Measurements from ENCODE around the gene PCK1. TPM values are rescaled to one million over a fixed set of nuclear protein-coding genes. Genes with fewer than 3 reads are reported as not detected.
"Not testable (repeated sequence)": the region's sequence is repeated elsewhere in the genome, so short reads cannot be mapped to it uniquely, and the experiment has no call there.

Gene PCK1
- polyA plus RNA-seq (ENCODE audit: insufficient read depth in 1 of 5, insufficient read length in 5 of 5, low replicate concordance in 1 of 5) = under 1 TPM; 0.18 to 0.55 (median 0.22) TPM
- long read RNA-seq, donor 1 = 0 reads
- long read RNA-seq, donor 2 = 0 reads
- long read RNA-seq, donor 3 = 0 reads
- long read RNA-seq, donor 4 = 0 reads
- long read RNA-seq, donor 5 = 0 reads
- long read RNA-seq, donor 6 = 0 reads
- long read RNA-seq, donor 7 = 0 reads
- long read RNA-seq, donor 8 = 0 reads

GRCh38 chr20:57560554-57561355 is at the start of gene PCK1:
PCK1 (plus strand) TSS chr20:57561110; CDS start chr20:57561412, 302 bp downstream.
- DNase-seq = peak; percentile 37 to 42

GRCh38 chr20:57511709-57512108 is 49.2 kb upstream of the PCK1 start:
- DNase-seq = not testable (repeated sequence)

DNA sequence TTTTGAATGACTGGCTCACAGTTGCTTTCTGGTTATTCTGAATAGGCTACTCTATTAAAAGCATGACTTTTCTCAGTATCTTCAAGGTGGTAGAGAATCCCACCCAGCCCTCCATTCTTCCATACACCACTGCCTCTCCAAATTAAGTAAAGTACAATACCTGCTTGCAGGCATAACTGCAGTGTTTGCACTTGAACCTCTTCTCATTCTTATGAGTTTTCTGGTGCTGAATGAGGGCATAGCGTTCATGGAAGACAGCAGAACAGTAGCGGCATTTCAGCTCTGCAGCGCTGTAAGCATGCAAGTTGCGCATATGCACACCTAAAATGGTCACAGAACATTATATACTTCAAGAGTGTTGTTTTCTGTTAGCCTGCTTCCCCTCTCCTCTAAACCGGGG is 48.5 kb upstream of the PCK1 start:
- DNase-seq = no peak

DNA sequence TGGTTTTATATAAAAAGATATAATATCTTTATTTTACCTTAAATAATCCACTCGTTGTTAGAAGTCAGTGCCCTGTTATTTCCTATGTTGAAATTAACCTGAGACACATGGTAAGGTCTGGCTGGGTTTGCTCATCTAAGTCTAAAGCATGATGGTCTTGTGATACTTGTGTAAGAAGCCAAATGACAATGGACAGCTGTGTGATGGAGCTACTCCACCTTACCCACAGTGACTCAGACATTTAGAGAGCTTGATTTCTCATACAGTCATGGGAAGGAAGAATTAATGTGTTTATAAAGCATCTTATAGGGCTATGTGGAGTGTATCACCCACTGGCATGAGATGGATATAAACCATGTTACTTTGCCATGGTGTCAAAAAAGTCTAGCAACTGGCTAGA is 47.7 kb upstream of the PCK1 start:
- no peak for DNase-seq

DNA sequence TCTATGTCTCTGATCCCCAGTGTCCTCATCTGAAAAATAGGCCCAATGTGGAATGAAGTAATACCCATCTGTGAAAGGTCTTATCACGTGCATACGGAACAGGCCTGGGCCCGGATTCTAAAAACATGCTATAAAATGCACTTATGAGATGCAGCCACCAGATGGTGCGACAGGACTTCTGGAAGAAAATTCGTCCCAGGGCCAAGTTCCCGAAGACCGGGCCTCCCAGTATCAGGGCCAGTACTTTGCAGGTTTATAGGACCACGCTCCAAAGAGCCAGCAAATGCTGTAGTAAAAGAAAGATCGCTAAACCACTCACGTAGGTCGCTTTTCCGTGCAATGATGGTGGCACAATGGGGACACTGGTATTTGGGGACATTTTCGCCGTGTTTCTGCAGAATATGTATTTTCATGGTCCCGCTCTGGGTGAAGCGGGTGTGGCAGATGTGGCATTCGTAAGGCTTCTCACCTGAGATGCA is 46.6 kb upstream of the PCK1 start:
- DNase-seq = peak; percentile 56 to 70

DNA sequence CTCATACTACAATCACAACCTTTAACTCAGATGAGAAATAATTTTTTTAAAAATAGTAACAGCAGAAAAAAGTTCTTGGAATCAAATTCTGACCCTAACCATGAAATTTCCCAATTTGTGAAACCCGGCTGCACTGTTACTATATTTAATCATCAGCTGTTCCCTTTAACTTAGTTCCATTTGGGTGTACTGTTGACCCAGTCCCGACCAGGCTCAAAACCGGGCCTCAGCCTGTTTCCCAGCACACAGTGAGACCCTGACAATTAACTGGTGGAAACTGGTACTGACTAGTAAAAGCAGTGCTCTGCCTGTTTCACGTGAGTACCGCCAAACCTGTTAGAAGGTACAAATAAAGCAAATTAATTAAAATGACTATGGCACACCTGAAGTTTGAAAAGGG is 43.0 kb upstream of the PCK1 start:
- DNase-seq = no peak

DNA sequence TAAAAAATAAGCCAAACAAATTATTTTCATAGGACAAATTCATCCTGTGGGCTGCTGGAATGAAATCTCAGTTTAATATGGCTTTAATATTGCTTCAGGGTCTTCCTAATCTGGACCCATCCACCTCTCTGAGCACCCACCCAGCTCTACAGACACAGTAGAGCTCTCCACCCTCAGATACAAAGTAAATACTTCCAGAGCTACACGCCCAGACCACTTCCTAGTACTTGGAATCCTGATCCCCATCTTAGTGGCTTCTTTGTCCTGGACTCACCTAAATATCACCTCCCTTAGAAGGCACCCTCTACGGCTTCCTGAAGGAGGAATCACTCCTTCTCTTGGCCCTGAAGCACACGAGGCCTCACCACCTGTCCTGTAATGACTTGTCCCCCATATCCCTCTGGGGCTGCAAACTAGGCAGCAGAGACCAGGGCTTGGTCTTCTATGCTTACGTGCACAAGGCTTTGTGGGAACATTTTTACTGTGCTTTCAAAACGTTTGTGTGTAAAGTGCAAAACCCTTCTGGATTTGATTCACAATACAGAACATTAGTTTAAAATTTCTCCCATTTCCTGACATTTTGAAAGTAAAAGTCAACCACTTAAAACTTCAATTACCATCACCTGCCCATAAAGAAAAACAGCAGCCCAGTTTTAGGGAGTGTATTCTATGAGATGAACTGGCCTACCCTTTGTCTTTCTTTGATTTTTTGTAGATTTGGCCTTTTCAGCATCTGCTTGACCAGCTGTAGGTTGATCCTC is 38.4 kb upstream of the PCK1 start:
- no peak for DNase-seq

- DNase-seq = no peak
These were observed 37.1 kb upstream of the PCK1 start for GRCh38 chr20:57523782-57524181.

DNA sequence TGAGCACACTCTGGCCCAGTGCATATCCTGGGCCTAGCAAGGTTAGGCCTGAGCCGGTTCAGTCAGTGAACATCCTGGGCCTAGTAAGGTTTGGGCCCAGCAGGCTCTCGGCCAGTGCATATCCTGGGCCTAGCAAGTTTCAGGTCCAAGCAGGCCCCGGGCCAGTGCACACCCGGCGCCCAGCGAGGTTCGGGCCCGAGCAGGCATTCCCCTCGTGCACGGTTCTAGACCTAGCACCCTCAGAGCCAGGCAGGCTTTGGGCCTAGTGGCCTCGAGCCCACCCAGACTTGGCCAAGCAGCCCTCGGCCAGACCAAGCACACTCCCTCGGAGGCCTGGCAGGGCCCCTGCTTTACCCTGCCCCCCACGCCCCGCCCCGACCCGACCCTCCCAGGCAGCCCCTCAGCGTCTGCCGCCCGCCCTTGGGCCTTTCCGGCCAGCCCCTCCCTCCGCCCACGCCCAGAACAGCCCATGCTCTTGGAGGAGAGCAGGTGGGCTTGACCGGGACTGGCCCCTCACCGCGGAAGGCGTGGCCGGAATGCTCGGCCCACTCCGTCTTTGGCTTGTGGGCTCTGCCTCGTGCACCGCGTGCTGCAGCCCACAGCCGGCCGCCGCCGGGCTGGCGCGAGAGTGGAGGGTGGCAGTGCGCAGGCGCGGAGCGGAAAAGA is 36.3 kb upstream of the PCK1 start, which contains the start of gene CTCFL:
TSS of gene CTCFL (minus strand) at position 630 of the 666 bp plus-strand sequence. CDS start 935 bp downstream, outside the sequence.
- no peak for DNase-seq

DNA sequence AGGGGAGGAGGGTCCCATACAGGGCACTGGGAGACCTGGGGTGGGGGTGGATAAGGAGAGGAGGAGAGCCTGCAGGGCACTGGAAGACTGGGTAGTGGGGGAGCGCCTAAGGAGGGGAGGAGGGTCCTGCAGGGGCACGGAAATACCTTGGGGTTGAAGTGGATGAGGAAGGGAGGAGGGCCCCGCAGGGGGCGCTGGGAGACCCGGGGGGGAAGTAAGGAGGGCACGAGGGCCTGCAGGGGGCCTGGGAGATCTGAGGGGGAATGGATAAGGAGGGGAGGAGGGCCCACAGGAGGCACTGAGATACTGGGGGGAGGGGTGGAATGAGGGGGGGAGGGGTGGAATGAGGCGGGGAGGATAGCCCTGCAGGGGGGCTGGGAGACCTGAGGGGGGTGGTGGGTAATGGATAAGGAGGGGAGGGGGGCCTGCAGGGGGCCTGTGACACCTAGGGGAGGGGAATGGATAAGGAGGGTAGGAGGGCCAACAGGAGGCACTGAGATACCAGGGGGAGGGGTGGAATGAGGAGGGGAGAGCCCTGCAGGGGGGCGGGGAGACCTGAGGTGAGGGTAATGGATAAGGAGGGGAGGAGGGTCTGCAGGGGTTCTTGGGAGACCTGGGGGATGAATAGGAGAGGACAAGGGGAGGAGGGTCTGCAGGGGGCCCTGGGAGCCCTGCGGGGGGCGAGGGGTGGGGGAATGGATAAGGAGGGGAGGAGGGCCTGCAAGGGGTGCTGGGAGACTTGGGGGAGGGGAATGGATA is 35.4 kb upstream of the PCK1 start:
- no peak for DNase-seq

DNA sequence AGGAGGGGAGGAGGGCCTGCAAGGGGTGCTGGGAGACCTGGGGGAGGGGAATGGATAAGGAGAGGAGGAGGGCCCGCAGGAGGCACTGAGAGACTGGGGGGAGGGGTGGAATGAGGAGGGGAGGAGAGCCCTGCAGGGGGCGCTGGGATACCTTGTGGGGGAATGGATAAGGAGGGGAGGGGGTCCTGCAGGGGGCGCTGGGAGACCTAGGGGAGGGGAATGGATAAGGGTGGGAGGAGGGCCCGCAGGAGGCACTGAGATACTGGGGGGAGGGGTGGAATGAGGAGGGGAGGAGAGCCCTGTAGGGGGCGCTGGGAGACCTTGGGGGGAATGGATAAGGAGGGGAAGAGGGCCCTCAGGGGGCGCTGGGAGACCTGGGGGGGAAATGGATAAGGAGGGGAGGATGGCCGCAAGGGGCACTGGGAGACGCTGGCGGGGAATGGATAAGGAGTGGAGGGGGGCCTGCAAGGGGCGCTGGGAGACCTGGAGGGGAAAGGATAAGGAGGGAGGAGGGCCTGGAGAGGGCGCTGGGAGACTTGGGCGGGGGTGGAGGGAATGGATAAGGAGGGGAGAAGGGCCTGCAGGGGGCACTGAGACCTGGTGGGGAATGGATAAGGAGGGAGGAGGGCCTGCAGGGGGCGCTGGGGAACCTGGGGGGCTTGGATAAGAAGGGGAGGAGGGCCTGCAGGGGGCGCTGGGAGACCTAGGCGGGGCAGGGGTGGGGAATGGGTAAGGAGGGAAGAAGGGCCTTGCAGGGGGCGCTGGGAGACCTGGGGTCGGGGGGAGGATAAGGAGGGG is 34.6 kb upstream of the PCK1 start:
- DNase-seq = no peak

- no peak for DNase-seq
These were observed 33.9 kb upstream of the PCK1 start for GRCh38 chr20:57526885-57527460.

GRCh38 chr20:57527728-57528127 is 33.2 kb upstream of the PCK1 start:
- no peak for DNase-seq

DNA sequence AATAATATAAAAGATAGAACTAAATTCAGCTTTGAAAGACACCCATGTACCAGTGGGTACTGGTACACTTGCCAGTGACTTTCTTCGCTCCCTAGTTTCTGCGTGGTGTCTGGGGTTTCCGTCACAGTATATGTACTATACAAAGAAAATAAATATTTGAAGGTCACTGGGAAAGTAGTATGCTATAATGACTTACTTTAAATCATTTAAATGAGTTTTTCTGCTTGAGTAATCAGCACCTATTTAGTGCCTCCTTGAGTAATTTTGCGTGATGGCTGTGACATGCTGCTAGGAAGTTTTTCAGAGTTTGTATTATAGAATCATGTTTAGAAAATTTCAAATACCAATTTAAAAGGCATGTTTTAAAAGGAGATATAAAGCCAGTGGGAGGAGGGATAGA is 32.8 kb upstream of the PCK1 start:
- no peak for DNase-seq

GRCh38 chr20:57529160-57529585 is 31.7 kb upstream of the PCK1 start:
- no peak for DNase-seq

DNA sequence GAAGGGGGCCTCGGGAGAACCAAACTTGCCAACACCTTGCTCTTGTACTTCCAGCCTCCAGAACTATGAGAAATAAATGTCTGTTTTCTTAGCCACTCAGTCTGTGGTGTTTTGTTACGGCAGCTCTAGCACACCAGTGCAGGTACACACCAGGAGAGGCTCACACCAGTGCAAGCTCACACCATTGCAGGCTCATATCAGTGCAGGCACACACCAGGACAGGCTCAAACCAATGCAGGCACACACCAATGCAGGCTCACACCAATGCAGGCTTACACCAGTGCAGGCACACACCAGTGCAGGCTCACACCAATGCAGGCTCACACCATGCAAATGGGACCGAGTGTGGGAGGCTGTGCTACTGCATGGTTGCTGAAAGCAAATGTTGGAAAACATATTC is 31.1 kb upstream of the PCK1 start:
- DNase-seq = no peak

- no peak for DNase-seq
These were observed 30.5 kb upstream of the PCK1 start for GRCh38 chr20:57530327-57530981.

- DNase-seq = no peak
These were observed 28.8 kb upstream of the PCK1 start for GRCh38 chr20:57532104-57532503.

GRCh38 chr20:57535297-57535696 is 25.6 kb upstream of the PCK1 start:
- no peak for DNase-seq
